Stimulated activated naive CD8-positive, alpha-beta T cell treated with anti-CD3 and anti-CD28 coated beads, Interleukin-15, Interleukin-2, amounts not matched to agents 100 U/mL and 50 U/mL, for 24 hours (primary cell): ENCODE results near the gene PAK3.

Experiments used
- ATAC-seq: fragments of 150-1000 bp; cut with Tn5 transposase; one replicate; pipeline ENCODE4 v1.10.0; 2021
- DNase-seq: peaks from one replicate; pipeline ENCODE4 v3.0.0; 2021

PAK3 gene

DNA sequence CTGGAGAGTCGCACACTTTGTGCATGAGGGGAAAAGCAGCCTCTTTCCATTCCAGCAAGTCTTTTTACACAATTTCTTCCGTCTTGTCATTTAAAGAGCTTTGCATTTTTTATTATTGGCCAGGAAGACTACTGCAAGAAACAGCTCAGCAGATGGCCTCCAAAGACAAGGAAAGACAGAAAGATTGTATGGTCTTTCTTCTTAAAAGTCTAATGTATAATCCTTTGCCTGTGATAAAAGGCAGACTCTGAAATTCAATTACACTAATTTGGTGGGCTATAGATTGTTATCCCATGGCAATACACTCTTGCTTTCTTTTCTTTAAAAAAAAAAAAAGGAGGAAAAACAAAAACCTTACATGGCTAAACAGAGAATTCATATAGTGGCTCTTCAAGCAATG lies 168.4 kb downstream of the PAK3 start:
- no peak for ATAC-seq

DNA sequence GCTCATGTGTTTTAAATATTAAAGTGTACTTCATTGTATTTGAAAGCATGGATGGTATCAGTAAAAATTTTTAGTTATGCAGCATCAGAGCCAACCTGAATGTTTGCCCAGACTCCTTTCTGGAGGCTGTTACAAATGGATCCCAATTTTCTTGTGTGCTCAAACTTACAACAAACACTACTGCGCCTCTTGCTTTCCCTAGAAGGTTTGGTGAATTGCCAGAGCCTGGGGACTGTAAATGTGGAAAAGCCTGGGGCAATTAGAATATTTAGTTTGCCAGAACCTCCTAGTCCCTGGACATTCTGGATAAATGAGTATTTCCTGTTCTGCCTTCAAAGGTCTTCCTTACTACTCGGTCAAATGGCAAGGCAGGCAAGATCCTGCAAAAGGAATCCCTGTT lies 169.5 kb downstream of the PAK3 start:
- DNase-seq (no peak), ATAC-seq (no peak)

More for the DNA sequence above, 168.4 kb downstream of the PAK3 start:
- no peak for DNase-seq

DNA sequence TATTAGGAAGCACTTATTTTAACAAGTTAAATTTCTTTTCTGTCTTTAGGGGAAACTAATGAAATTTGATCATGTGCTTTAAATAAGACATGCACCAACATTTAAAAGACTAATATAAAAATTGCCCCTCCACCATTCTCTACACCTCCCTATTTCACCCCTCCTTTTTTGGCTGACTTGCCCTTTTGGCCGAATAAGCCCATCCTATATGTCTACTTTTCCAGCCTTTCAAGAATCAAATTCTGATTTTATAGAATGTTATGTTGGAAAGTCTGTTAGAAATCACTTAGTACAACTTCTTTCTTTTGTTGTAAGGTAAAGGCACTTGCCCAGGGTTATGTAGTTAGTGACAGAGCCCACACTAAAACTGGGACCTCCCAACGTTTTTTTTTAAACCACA lies 172.5 kb downstream of the PAK3 start:
- ATAC-seq (no peak), DNase-seq (no peak)

DNA sequence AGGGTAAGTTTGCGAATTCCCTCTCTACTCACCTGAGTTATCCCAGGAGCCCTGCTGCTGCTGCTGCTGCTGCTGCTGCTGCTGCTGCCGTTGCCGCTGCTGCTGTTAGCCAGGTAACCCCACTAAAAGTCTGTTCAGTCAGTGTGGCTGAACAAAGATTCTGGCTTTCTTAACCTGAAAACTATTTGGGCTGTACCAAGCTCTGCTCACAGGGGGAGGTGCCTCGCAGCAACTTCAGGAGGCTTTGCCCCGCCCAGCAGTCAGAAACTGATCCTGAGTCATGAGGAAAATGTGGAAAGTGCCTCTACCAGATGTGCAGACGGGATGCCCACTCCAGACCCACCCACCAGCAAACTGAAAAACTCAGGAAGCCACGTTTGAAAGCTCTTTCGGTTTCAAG lies 174.3 kb downstream of the PAK3 start, which contains the start of gene CAPN6:
Gene CAPN6, minus strand, starts transcription at position 145 of the 400 bp plus-strand sequence. CDS start 6,547 bp downstream, outside the sequence.
- ATAC-seq (no peak), DNase-seq (no peak)
